ENCODE measurements around the gene DCLK2.

Gene DCLK2

GRCh38 chr4:150045410-150045809 is 32.8 kb upstream of the DCLK2 start:
- no peak for TF ChIP-seq EP300 (IDR thresholded peaks at IDR 0.05; ENCODE audit: borderline replicate concordance)

DNA sequence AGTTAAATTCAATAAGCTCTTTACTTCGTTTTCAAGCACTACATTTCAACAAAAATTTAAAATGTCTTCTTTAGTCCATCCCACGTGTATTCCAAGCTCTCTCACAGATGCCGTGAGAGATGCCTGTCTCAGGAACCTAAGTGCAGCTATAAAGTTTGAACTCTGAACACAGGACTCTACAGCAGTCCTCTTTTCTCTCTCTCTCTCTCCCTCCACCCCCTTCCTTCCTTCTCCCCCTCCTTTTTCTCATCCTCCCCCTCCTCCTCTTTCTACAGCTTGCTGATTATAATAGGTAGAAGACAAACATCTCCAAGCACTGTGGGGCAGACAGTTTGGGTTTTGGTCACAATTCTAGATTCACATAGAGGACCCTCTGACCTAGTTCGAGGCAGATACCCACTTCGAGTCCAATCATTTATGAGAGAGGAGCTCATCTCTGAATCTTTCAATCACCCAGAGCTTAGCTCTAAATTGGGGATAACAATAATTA is 31.5 kb upstream of the DCLK2 start:
- no peak for TF ChIP-seq EGR1 (IDR thresholded peaks at IDR 0.05)
- TF ChIP-seq TEAD4 (IDR thresholded peaks at IDR 0.05): no peak
- no peak for TF ChIP-seq RAD21 (IDR thresholded peaks at IDR 0.05; ENCODE audit: low read depth)
- TF ChIP-seq EP300 (IDR thresholded peaks at IDR 0.05; ENCODE audit: borderline replicate concordance): no peak
- TF ChIP-seq TCF12 (IDR thresholded peaks at IDR 0.05; ENCODE audit: low read depth): no peak
- TF ChIP-seq NFIC (IDR thresholded peaks at IDR 0.05): no peak
- no peak for TF ChIP-seq ZBTB7A (IDR thresholded peaks at IDR 0.05; ENCODE audit: low read depth)
- TF ChIP-seq FOXM1 (IDR thresholded peaks at IDR 0.05; ENCODE audit: borderline replicate concordance, low read depth): no peak
- TF ChIP-seq CREB1 (IDR thresholded peaks at IDR 0.05; ENCODE audit: low read depth): no peak

GRCh38 chr4:150047546-150047945 is 30.7 kb upstream of the DCLK2 start:
- TF ChIP-seq TEAD4 (IDR thresholded peaks at IDR 0.05) (no peak), NFIC (IDR thresholded peaks at IDR 0.05) (no peak), TAF1 (IDR thresholded peaks at IDR 0.05; ENCODE audit: low read depth) (no peak), CEBPB (IDR thresholded peaks at IDR 0.05) (no peak), CREB1 (IDR thresholded peaks at IDR 0.05; ENCODE audit: low read depth) (no peak), USF1 (IDR thresholded peaks at IDR 0.05) (no peak), EP300 (IDR thresholded peaks at IDR 0.05; ENCODE audit: borderline replicate concordance) (no peak), ZBTB7A (IDR thresholded peaks at IDR 0.05; ENCODE audit: low read depth) (no peak), TCF12 (IDR thresholded peaks at IDR 0.05; ENCODE audit: low read depth) (no peak), EGR1 (IDR thresholded peaks at IDR 0.05) (no peak), YY1 (IDR thresholded peaks at IDR 0.05; ENCODE audit: low read depth) (no peak), FOXM1 (IDR thresholded peaks at IDR 0.05; ENCODE audit: borderline replicate concordance, low read depth) (no peak), RAD21 (IDR thresholded peaks at IDR 0.05; ENCODE audit: low read depth) (no peak)
- TF ChIP-seq, protein P1, sequence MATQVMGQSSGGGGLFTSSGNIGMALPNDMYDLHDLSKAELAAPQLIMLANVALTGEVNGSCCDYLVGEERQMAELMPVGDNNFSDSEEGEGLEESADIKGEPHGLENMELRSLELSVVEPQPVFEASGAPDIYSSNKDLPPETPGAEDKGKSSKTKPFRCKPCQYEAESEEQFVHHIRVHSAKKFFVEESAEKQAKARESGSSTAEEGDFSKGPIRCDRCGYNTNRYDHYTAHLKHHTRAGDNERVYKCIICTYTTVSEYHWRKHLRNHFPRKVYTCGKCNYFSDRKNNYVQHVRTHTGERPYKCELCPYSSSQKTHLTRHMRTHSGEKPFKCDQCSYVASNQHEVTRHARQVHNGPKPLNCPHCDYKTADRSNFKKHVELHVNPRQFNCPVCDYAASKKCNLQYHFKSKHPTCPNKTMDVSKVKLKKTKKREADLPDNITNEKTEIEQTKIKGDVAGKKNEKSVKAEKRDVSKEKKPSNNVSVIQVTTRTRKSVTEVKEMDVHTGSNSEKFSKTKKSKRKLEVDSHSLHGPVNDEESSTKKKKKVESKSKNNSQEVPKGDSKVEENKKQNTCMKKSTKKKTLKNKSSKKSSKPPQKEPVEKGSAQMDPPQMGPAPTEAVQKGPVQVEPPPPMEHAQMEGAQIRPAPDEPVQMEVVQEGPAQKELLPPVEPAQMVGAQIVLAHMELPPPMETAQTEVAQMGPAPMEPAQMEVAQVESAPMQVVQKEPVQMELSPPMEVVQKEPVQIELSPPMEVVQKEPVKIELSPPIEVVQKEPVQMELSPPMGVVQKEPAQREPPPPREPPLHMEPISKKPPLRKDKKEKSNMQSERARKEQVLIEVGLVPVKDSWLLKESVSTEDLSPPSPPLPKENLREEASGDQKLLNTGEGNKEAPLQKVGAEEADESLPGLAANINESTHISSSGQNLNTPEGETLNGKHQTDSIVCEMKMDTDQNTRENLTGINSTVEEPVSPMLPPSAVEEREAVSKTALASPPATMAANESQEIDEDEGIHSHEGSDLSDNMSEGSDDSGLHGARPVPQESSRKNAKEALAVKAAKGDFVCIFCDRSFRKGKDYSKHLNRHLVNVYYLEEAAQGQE (IDR thresholded peaks at IDR 0.05; ENCODE audit: low read depth): no peak
- TF ChIP-seq, protein P2, sequence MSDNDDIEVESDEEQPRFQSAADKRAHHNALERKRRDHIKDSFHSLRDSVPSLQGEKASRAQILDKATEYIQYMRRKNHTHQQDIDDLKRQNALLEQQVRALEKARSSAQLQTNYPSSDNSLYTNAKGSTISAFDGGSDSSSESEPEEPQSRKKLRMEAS (IDR thresholded peaks at IDR 0.05): no peak

GRCh38 chr4:150049682-150050081 is 28.6 kb upstream of the DCLK2 start:
- TF ChIP-seq CREB1 (IDR thresholded peaks at IDR 0.05; ENCODE audit: low read depth) (no peak), USF1 (IDR thresholded peaks at IDR 0.05) (no peak), RAD21 (IDR thresholded peaks at IDR 0.05; ENCODE audit: low read depth) (no peak), TAF1 (IDR thresholded peaks at IDR 0.05; ENCODE audit: low read depth) (no peak), EP300 (IDR thresholded peaks at IDR 0.05; ENCODE audit: borderline replicate concordance) (no peak), EGR1 (IDR thresholded peaks at IDR 0.05) (no peak), CEBPB (IDR thresholded peaks at IDR 0.05) (no peak), FOXM1 (IDR thresholded peaks at IDR 0.05; ENCODE audit: borderline replicate concordance, low read depth) (no peak), NFIC (IDR thresholded peaks at IDR 0.05) (no peak), YY1 (IDR thresholded peaks at IDR 0.05; ENCODE audit: low read depth) (no peak), ZBTB7A (IDR thresholded peaks at IDR 0.05; ENCODE audit: low read depth) (no peak), TCF12 (IDR thresholded peaks at IDR 0.05; ENCODE audit: low read depth) (no peak), TEAD4 (IDR thresholded peaks at IDR 0.05) (no peak)
- TF ChIP-seq, protein P2 (IDR thresholded peaks at IDR 0.05): no peak
- TF ChIP-seq, protein P1 (IDR thresholded peaks at IDR 0.05; ENCODE audit: low read depth): no peak

GRCh38 chr4:150050566-150050965 is 27.7 kb upstream of the DCLK2 start:
- no peak for TF ChIP-seq USF1 (IDR thresholded peaks at IDR 0.05)
- no peak for TF ChIP-seq NFIC (IDR thresholded peaks at IDR 0.05)
- no peak for TF ChIP-seq CREB1 (IDR thresholded peaks at IDR 0.05; ENCODE audit: low read depth)
- TF ChIP-seq, protein P1 (IDR thresholded peaks at IDR 0.05; ENCODE audit: low read depth): no peak
- no peak for TF ChIP-seq TCF12 (IDR thresholded peaks at IDR 0.05; ENCODE audit: low read depth)
- TF ChIP-seq YY1 (IDR thresholded peaks at IDR 0.05; ENCODE audit: low read depth): no peak
- TF ChIP-seq TEAD4 (IDR thresholded peaks at IDR 0.05): no peak
- TF ChIP-seq TAF1 (IDR thresholded peaks at IDR 0.05; ENCODE audit: low read depth): no peak
- no peak for TF ChIP-seq CEBPB (IDR thresholded peaks at IDR 0.05)
- TF ChIP-seq, protein P2 (IDR thresholded peaks at IDR 0.05): no peak
- TF ChIP-seq EP300 (IDR thresholded peaks at IDR 0.05; ENCODE audit: borderline replicate concordance): no peak
